Measurements from ENCODE around the gene RABGGTA.
A peak's percentile ranks its signal among the peaks of the same experiment; 100 is the strongest.

RABGGTA gene

GRCh38 chr14:24307156-24307574 lies 35.8 kb upstream of the RABGGTA start:
- no peak for DNase-seq

DNA sequence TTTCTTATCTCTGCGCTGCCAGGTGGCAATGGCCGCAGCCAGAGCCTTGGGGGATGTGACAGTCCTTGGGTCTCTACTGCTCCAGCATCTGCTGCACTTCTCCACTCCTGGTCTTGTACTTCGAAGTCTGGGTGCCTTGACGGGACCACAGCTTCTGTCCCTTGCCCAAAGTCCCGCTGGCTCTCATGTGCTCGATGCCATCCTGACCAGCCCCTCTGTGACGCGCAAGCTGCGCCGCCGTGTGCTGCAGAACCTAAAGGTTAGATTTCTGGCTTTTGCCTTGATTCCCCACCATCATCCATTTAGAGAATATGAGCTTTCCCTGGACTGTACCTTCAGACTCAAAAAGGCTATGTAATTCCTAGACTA lies 32.6 kb upstream of the RABGGTA start:
- no peak for DNase-seq

DNA sequence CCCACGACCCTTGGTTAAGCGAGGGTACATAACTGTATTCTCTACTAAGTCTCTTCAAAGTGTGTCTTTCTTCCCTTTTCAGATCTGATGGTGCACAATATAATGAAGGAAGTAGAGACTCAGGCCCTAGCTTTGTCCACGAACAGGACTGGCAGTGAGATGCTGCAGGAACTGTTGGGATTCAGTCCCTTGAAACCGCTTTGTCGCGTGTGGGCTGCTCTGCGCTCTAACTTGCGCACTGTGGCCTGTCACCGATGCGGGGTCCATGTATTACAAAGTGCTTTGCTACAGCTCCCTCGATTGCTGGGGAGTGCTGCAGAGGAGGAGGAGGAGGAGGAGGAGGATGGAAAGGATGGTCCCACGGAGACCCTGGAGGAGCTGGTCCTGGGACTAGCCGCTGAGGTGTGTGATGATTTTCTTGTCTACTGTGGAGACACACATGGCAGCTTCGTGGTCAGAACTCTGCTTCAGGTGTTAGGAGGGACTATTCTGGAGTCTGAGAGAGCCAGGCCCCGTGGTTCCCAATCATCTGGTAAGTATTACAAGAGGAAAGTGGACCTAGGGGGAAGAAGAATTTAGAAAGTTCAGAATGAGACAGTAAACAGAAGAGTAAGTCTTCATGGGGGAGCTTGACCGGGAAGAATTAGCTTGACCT lies 29.1 kb upstream of the RABGGTA start:
- DNase-seq = no peak

- peak in 55 of 56 donors; percentile 43 to 93 (median 80) for DNase-seq
These were observed 28.1 kb upstream of the RABGGTA start, which contains the start of the genes DHRS1 and NOP9 for GRCh38 chr14:24299255-24300191. Gene DHRS1 (minus strand): TSS chr14:24299780. CDS start chr14:24299106, 674 bp downstream. Gene NOP9 (plus strand): TSS chr14:24299850. CDS start chr14:24299955, 105 bp downstream.

DNA sequence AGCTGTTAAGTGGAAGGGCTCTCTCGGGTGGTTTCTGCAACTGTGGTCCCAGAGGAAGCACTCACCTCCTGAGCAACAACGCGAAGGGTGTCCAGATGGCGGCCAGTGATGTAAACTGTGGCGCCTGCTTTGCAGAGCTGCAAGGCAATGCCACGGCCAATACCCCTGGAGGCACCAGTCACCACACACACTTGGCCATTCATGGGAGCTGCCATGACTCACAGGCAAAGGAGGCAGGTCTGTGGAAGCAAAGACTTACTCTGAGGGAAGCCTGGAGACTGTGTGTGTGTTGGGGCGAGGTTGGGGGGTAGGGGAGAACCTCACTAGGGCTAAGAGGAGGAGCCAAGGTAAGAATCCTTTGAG lies 27.5 kb upstream of the RABGGTA start:
- DNase-seq = peak in 1 of 56 donors; percentile 29

DNA sequence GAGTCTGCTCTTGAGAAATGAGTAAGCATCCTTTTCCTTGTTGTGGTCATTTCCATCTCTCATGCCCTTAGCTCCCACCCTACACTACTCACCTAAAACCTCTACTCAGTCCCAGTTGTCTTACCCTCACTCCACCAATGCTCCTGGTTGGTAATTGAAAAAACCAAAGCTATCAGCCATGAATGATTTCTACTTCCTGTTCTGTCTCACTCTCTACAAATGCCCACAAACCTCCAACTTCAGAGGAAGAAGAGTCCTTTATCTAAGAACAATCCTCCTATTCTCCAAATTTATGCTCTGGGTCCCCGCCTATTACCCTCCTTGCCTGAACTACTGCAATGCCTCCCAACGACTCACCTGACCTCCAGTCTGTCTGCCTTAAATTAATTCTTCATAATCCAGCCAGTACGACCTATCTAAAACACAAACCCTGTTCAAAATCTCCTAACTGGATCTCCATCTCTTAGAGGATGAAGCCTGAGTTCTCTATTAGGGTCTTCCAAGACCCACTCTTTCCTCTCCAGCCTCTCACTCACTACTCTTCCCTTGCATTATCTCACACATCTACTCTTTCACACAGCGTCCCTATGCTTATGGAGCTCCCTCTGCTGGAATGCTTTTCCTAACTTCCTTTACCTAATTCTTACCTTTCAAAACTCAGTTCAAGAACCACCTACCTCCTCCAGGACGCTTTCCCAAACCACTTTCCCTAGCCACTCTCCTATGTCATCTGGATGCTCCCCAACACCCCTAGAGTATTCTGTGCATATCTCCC lies 26.0 kb upstream of the RABGGTA start:
- DNase-seq = no peak

- peak in 41 of 56 donors; percentile 8 to 69 (median 36) for DNase-seq
These were observed 25.2 kb upstream of the RABGGTA start for GRCh38 chr14:24296341-24297157.

GRCh38 chr14:24293525-24293924 lies 22.1 kb upstream of the RABGGTA start:
- DNase-seq = no peak

GRCh38 chr14:24292118-24292807 lies 20.9 kb upstream of the RABGGTA start:
- no peak for DNase-seq

GRCh38 chr14:24291446-24292117 lies 20.2 kb upstream of the RABGGTA start:
- no peak for DNase-seq

GRCh38 chr14:24290746-24291145 lies 19.3 kb upstream of the RABGGTA start:
- DNase-seq = no peak

DNA sequence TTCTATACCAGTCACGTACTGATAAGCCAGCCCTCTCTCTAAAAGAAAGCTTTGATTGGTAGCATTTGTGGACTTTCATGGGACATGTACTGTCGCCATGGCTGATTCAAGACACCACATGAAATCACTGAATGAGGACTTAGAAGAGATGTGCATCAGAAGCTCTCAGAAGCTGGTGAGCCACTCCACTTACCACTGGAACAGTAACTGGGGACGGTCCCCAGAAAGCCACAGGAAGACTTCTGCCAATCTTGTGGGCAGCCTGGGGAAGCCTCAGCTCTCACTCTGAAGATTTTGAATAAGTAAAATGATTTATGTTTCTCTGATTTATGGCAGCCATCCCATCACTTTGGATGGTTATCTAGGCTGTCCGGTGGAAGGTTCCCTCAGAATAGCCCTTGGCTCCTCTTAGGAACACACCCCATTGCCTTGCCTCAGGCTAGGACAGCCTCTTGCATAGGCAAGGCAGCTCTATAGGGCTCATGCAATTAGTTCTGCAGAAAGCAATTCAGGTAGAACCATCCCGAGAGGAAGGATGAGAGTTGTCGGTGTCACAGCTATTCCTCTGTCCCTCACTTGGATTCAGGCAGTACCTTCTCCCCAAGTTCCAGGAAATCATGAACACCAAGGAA lies 18.4 kb upstream of the RABGGTA start:
- DNase-seq = no peak

DNA sequence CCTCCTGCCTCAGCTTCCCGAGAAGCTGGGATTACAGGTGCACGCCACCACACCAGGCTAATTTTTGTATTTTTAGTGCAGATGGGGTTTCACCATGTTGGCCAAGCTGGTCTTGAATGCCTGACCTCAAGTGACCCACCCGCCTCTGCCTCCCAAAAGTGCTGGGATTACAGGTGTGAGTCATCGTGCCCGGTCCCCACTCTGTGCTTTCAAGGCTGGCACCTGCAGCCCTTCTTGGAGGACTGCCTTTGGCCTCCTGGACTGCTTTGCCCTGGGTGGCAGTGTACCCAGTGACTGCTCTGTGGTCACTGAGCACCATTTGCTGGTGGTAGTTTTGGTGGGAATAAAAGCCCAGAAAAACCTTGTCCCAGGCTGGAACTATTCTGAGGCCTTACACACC lies 15.6 kb upstream of the RABGGTA start:
- DNase-seq = no peak

GRCh38 chr14:24285351-24285750 lies 14.0 kb upstream of the RABGGTA start:
- DNase-seq = no peak

- DNase-seq = no peak
These were observed 13.2 kb upstream of the RABGGTA start for GRCh38 chr14:24284501-24285035.

- no peak for DNase-seq
These were observed 12.5 kb upstream of the RABGGTA start for GRCh38 chr14:24283796-24284460.

GRCh38 chr14:24282736-24283135 lies 11.3 kb upstream of the RABGGTA start:
- DNase-seq = no peak

- DNase-seq = no peak
These were observed 10.2 kb upstream of the RABGGTA start for GRCh38 chr14:24281636-24282035.
